Peyer's patch (tissue), 4 donors: ENCODE measurements around the gene PTPRR.

Experiments
- POLR2A ChIP-seq, 2 donors: fragments of 450-650 bp; IDR thresholded peaks; one replicate each; pipeline ENCODE4 v1.5.1; 2017; ENCODE audit warnings: antibody characterized with exemption in 2 of 2, mild to moderate bottlenecking in 2 of 2, moderate library complexity in 2 of 2
- TF ChIP-seq, protein P1 (sequence below), 6 experiments: fragments of 450-650 bp in 4 of 6; fragments of 200-600 bp in 2 of 6; sonication (generic) in 1 of 6; IDR thresholded peaks; one replicate each; pipeline ENCODE4 v1.5.1; 2017 to 2019; ENCODE audit warnings: antibody characterized with exemption in 6 of 6, mild to moderate bottlenecking in 3 of 6, moderate library complexity in 1 of 6

DNA sequence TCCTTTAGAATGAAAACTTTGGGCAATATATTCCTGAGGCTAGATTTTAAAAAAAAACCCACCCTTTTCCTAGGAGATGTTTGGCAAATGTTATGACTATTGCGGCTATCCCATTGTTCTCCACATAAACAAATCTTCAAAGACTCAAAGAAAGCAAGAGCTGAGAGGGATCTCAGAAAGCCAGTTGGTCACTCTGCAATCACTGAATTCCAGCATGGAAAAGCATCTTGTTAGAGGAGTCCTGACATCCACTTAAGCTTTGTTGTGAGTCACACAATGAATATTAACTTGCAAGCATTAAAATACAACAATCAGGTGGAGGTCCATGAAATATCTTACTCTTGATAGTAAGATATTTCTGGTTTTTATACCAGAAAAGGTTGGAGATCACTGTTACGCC is 272.3 kb downstream of the PTPRR start:
- TF ChIP-seq, protein P1, sequence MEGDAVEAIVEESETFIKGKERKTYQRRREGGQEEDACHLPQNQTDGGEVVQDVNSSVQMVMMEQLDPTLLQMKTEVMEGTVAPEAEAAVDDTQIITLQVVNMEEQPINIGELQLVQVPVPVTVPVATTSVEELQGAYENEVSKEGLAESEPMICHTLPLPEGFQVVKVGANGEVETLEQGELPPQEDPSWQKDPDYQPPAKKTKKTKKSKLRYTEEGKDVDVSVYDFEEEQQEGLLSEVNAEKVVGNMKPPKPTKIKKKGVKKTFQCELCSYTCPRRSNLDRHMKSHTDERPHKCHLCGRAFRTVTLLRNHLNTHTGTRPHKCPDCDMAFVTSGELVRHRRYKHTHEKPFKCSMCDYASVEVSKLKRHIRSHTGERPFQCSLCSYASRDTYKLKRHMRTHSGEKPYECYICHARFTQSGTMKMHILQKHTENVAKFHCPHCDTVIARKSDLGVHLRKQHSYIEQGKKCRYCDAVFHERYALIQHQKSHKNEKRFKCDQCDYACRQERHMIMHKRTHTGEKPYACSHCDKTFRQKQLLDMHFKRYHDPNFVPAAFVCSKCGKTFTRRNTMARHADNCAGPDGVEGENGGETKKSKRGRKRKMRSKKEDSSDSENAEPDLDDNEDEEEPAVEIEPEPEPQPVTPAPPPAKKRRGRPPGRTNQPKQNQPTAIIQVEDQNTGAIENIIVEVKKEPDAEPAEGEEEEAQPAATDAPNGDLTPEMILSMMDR (IDR thresholded peaks at IDR 0.05) = no peak
- TF ChIP-seq POLR2A (IDR thresholded peaks at IDR 0.05) = no peak
